Vagina (tissue), 2 donors: ENCODE data around the gene ARHGAP20.

Source experiments
- POLR2A ChIP-seq, 2 donors: fragments of 450-650 bp; IDR thresholded peaks; one replicate each; pipeline ENCODE4 v1.6.1; 2017; ENCODE audit warnings: antibody characterized with exemption in 2 of 2, mild to moderate bottlenecking in 2 of 2, moderate library complexity in 2 of 2
- POLR2AphosphoS5 ChIP-seq, 2 donors: sonication (generic); formaldehyde crosslinking; IDR thresholded peaks; one replicate each; pipeline ENCODE4 v1.9.0; 2017; ENCODE audit warnings: antibody characterized with exemption in 2 of 2, mild to moderate bottlenecking in 2 of 2, low read depth in 1 of 2; ENCODE audit not compliant: insufficient read depth in 1 of 2

- TF ChIP-seq POLR2A (IDR thresholded peaks at IDR 0.05), result no peak
- TF ChIP-seq POLR2AphosphoS5 (IDR thresholded peaks at IDR 0.05; ENCODE audit: insufficient read depth in 1 of 2, low read depth in 1 of 2), result no peak
These were observed 49.8 kb upstream of the ARHGAP20 start for GRCh38 chr11:110761991-110762390.
